ENCODE measurements around the gene OR52E8.

The OR52E8 gene

DNA sequence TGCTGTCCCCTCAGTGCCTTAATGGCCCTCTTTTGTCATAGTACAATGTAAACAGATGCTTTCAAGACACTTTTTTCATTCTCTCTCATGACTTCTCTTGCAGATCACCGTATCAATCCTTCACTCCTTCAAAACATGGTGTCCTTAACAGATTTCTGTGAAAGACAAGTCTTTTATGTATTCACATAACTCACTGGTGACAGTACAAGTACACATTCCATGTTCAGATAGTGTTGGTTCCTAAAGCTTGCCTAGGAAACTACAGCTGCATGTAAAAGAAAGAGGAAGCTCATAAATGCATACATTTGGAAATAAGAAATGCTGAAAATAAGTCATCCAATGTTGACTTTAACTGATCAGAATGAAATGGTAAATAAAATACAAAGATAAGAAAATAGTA is 10.8 kb downstream of the OR52E8 start:
- H3K27me3 ChIP-seq (replicated peaks; ENCODE audit: control insufficient read depth, insufficient read depth, low read length): peaks cover 5% of the 10 kb centered on the region
- peaks cover 1% of the 10 kb centered on the region for H3K9me3 ChIP-seq (ENCODE audit: control insufficient read depth, low read length)
- no peak overlapping the region for H3K9ac ChIP-seq (ENCODE audit: low read length)
- no peak for DNase-seq (ENCODE audit: low read depth)
- no peaks in the 10 kb centered on the region for H3K4me1 ChIP-seq (ENCODE audit: control insufficient read depth, insufficient read depth, low read length)
- H3K4me3 ChIP-seq (ENCODE audit: low read length): no peak overlapping the region
- no peaks in the 10 kb centered on the region for H3K36me3 ChIP-seq (ENCODE audit: control insufficient read depth, insufficient read depth, low read length, severe bottlenecking)

DNA sequence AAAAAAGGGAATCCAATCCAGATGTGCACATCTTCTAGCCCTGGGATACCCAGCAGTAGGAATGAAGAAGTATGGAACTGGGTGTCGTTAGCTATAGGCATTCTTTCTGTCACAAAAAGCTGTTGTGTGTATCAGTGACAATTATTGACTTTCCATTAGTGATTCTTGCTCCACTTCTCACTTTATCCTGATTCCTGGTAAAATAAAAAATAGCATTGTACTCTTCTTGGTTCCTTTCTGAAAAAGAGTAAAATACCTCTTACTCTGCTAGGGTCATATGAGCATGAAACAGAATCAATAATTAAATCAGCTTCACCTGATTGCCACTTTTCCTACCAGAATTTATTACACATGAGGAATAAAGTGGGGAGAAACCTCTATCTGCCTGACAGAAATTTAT is 15.7 kb downstream of the OR52E8 start, which contains the start of gene OR52E6:
TSS of gene OR52E6 (minus strand) at position 101 of the 400 bp plus-strand sequence. CDS start at position 101, 0 bp downstream.
- H3K9ac ChIP-seq (ENCODE audit: low read length): no peak within 1 kb of the TSS
- no peaks in the 10 kb centered on the region for H3K9me3 ChIP-seq (ENCODE audit: control insufficient read depth, low read length)
- H3K4me1 ChIP-seq (ENCODE audit: control insufficient read depth, insufficient read depth, low read length): no peaks in the 10 kb centered on the region
- H3K36me3 ChIP-seq (ENCODE audit: control insufficient read depth, insufficient read depth, low read length, severe bottlenecking): no peaks in the 10 kb centered on the region
- DNase-seq (ENCODE audit: low read depth): no peak
- H3K4me3 ChIP-seq (ENCODE audit: low read length): no peak within 1 kb of the TSS
- H3K27me3 ChIP-seq (replicated peaks; ENCODE audit: control insufficient read depth, insufficient read depth, low read length): peaks cover 5% of the 10 kb centered on the region

GRCh38 chr11:5837695-5838094 is 19.8 kb downstream of the OR52E8 start:
- no peak for DNase-seq (ENCODE audit: low read depth)
- H3K36me3 ChIP-seq (ENCODE audit: control insufficient read depth, insufficient read depth, low read length, severe bottlenecking): no peaks in the 10 kb centered on the region
- no peaks in the 10 kb centered on the region for H3K9me3 ChIP-seq (ENCODE audit: control insufficient read depth, low read length)
- no peak overlapping the region for H3K9ac ChIP-seq (ENCODE audit: low read length)
- H3K4me3 ChIP-seq (ENCODE audit: low read length): no peak overlapping the region
- peaks cover 4% of the 10 kb centered on the region for H3K27me3 ChIP-seq (replicated peaks; ENCODE audit: control insufficient read depth, insufficient read depth, low read length)
- no peaks in the 10 kb centered on the region for H3K4me1 ChIP-seq (ENCODE audit: control insufficient read depth, insufficient read depth, low read length)

GRCh38 chr11:5833446-5833845 is 24.0 kb downstream of the OR52E8 start:
- H3K4me3 ChIP-seq (ENCODE audit: low read length): no peak overlapping the region
- H3K9me3 ChIP-seq (ENCODE audit: control insufficient read depth, low read length): no peaks in the 10 kb centered on the region
- H3K9ac ChIP-seq (ENCODE audit: low read length): no peak overlapping the region
- peaks cover 4% of the 10 kb centered on the region for H3K27me3 ChIP-seq (replicated peaks; ENCODE audit: control insufficient read depth, insufficient read depth, low read length)
- H3K36me3 ChIP-seq (ENCODE audit: control insufficient read depth, insufficient read depth, low read length, severe bottlenecking): no peaks in the 10 kb centered on the region
- peaks cover 8% of the 10 kb centered on the region for H3K4me1 ChIP-seq (ENCODE audit: control insufficient read depth, insufficient read depth, low read length)
- DNase-seq (ENCODE audit: low read depth): no peak

DNA sequence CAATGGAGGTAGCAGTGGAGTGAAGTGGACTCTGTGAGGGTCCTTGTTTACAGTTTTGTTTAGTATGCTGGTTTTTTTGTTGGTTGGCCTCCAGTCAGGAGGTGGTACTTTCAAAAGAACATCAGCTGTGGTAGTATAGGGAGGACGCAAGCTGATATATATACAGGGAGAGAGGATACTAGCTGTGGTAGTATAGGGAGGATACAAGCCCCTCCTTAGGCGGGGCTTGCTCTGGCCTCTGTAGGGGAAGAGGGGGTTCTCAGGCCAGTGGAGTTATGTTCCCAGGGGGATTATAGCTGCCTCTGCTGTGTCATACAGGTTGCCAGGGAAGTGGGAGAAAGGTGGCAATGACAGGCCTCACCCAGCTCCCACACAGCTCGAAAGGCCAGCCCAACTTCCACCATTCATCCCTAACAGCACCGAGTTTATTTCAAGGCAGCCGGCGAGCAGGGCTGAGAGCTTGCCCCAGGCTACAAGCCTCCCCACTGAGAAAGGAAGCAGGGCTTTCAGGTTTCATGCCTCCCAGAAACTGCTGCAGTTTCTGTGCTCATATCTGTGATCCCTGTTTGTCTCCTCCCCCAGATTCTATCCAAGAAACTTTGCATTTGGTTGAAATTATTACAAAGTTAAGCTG is 26.2 kb downstream of the OR52E8 start:
- Histone ChIP-seq H3K27me3 (replicated peaks; ENCODE audit: control insufficient read depth, insufficient read depth, low read length) (peaks cover 4% of the 10 kb centered on the region), H3K36me3 (ENCODE audit: control insufficient read depth, insufficient read depth, low read length, severe bottlenecking) (no peaks in the 10 kb centered on the region), H3K4me1 (ENCODE audit: control insufficient read depth, insufficient read depth, low read length) (peaks cover 8% of the 10 kb centered on the region), H3K9me3 (ENCODE audit: control insufficient read depth, low read length) (no peaks in the 10 kb centered on the region), H3K4me3 (ENCODE audit: low read length) (no peak overlapping the region), H3K9ac (ENCODE audit: low read length) (no peak overlapping the region)
- no peak for DNase-seq (ENCODE audit: low read depth)

GRCh38 chr11:5818245-5818886 is 39.1 kb downstream of the OR52E8 start:
- no peaks in the 10 kb centered on the region for H3K27me3 ChIP-seq (replicated peaks; ENCODE audit: control insufficient read depth, insufficient read depth, low read length)
- H3K9me3 ChIP-seq (ENCODE audit: control insufficient read depth, low read length): no peaks in the 10 kb centered on the region
- DNase-seq (ENCODE audit: low read depth): peak; percentile 12
- H3K4me1 ChIP-seq (ENCODE audit: control insufficient read depth, insufficient read depth, low read length): peaks cover 7% of the 10 kb centered on the region
- H3K36me3 ChIP-seq (ENCODE audit: control insufficient read depth, insufficient read depth, low read length, severe bottlenecking): no peaks in the 10 kb centered on the region
- no peak overlapping the region for H3K4me3 ChIP-seq (ENCODE audit: low read length)
- no peak overlapping the region for H3K9ac ChIP-seq (ENCODE audit: low read length)

DNA sequence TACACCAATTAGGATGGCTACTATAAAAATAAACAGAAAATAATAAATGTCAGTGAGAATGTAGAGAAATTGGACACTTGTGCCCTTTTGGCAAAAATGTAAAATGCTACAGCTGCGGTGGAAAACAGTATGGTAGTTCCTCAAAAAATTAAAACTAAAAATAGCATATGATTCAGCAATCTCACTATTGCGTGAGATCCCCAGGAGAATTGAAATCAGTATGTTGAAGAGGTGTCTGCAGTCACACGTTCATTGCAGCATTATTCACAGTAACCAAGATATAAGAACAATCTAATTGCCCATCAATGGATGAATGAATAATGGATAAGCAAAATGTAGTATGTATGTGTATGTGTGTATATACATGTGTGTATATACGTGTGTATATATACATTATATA is 42.0 kb downstream of the OR52E8 start:
- no peaks in the 10 kb centered on the region for H3K9me3 ChIP-seq (ENCODE audit: control insufficient read depth, low read length)
- H3K4me1 ChIP-seq (ENCODE audit: control insufficient read depth, insufficient read depth, low read length): peaks cover 7% of the 10 kb centered on the region
- DNase-seq (ENCODE audit: low read depth): no peak
- no peak overlapping the region for H3K4me3 ChIP-seq (ENCODE audit: low read length)
- no peaks in the 10 kb centered on the region for H3K27me3 ChIP-seq (replicated peaks; ENCODE audit: control insufficient read depth, insufficient read depth, low read length)
- H3K9ac ChIP-seq (ENCODE audit: low read length): no peak overlapping the region
- no peaks in the 10 kb centered on the region for H3K36me3 ChIP-seq (ENCODE audit: control insufficient read depth, insufficient read depth, low read length, severe bottlenecking)

GRCh38 chr11:5809905-5810795 is 47.3 kb downstream of the OR52E8 start:
- Histone ChIP-seq H3K9ac (ENCODE audit: low read length) (no peak overlapping the region), H3K4me3 (ENCODE audit: low read length) (no peak overlapping the region), H3K9me3 (ENCODE audit: control insufficient read depth, low read length) (no peaks in the 10 kb centered on the region), H3K36me3 (ENCODE audit: control insufficient read depth, insufficient read depth, low read length, severe bottlenecking) (no peaks in the 10 kb centered on the region), H3K27me3 (replicated peaks; ENCODE audit: control insufficient read depth, insufficient read depth, low read length) (no peaks in the 10 kb centered on the region), H3K4me1 (ENCODE audit: control insufficient read depth, insufficient read depth, low read length) (peaks cover 9% of the 10 kb centered on the region)
- DNase-seq (ENCODE audit: low read depth): no peak

- Histone ChIP-seq H3K4me1 (ENCODE audit: control insufficient read depth, insufficient read depth, low read length) (peaks cover 8% of the 10 kb centered on the region), H3K27me3 (replicated peaks; ENCODE audit: control insufficient read depth, insufficient read depth, low read length) (no peaks in the 10 kb centered on the region), H3K9me3 (ENCODE audit: control insufficient read depth, low read length) (peaks cover 3% of the 10 kb centered on the region), H3K9ac (ENCODE audit: low read length) (peak overlapping the region; percentile 79), H3K4me3 (ENCODE audit: low read length) (peak overlapping the region; percentile 88), H3K36me3 (ENCODE audit: control insufficient read depth, insufficient read depth, low read length, severe bottlenecking) (no peaks in the 10 kb centered on the region)
- DNase-seq (ENCODE audit: low read depth): peak; percentile 2
Measured at GRCh38 chr11:5809122-5809519, 48.4 kb downstream of the OR52E8 start.

- H3K36me3 ChIP-seq (ENCODE audit: control insufficient read depth, insufficient read depth, low read length, severe bottlenecking): no peaks in the 10 kb centered on the region
- H3K4me3 ChIP-seq (ENCODE audit: low read length): peak within 1 kb of the TSS; percentile 88
- no peaks in the 10 kb centered on the region for H3K27me3 ChIP-seq (replicated peaks; ENCODE audit: control insufficient read depth, insufficient read depth, low read length)
- peak within 1 kb of the TSS; percentile 79 for H3K9ac ChIP-seq (ENCODE audit: low read length)
- peaks cover 8% of the 10 kb centered on the region for H3K4me1 ChIP-seq (ENCODE audit: control insufficient read depth, insufficient read depth, low read length)
- DNase-seq (ENCODE audit: low read depth): peak; percentile 92
- peaks cover 9% of the 10 kb centered on the region for H3K9me3 ChIP-seq (ENCODE audit: control insufficient read depth, low read length)
Measured at GRCh38 chr11:5808500-5809121, 48.9 kb downstream of the OR52E8 start, which contains the start of gene OR52N2. Gene OR52N2, plus strand, starts transcription at chr11:5808924. Its CDS starts 11,412 bp downstream, at chr11:5820336.

- no peak overlapping the region for H3K9ac ChIP-seq (ENCODE audit: low read length)
- no peak for DNase-seq (ENCODE audit: low read depth)
- H3K9me3 ChIP-seq (ENCODE audit: control insufficient read depth, low read length): peaks cover 13% of the 10 kb centered on the region
- H3K4me3 ChIP-seq (ENCODE audit: low read length): no peak overlapping the region
- H3K27me3 ChIP-seq (replicated peaks; ENCODE audit: control insufficient read depth, insufficient read depth, low read length): no peaks in the 10 kb centered on the region
- peaks cover 8% of the 10 kb centered on the region for H3K4me1 ChIP-seq (ENCODE audit: control insufficient read depth, insufficient read depth, low read length)
- no peaks in the 10 kb centered on the region for H3K36me3 ChIP-seq (ENCODE audit: control insufficient read depth, insufficient read depth, low read length, severe bottlenecking)
Measured at GRCh38 chr11:5807580-5807979, 49.9 kb downstream of the OR52E8 start.

Data from adipocyte (in vitro differentiated cells).